ENCODE results near the gene SUSD2.

- TF ChIP-seq POLR2AphosphoS5 (IDR thresholded peaks at IDR 0.05; ENCODE audit: low read depth, low read length) (no peak), POLR2A (IDR thresholded peaks at IDR 0.05; ENCODE audit: low read depth, low read length) (no peak), TAF1 (IDR thresholded peaks at IDR 0.05; ENCODE audit: low read depth, low read length) (no peak), PAX5 (IDR thresholded peaks at IDR 0.05; ENCODE audit: insufficient read depth, low read length, severe bottlenecking) (no peak)
Measured at GRCh38 chr22:24235315-24235714, 54.0 kb downstream of the SUSD2 start.

All from GM12891 (cell line).